ENCODE results near the gene HMGN4. TPM values are rescaled to one million over a fixed set of nuclear protein-coding genes. Genes with fewer than 3 reads are reported as not detected.
"Not testable (repeated sequence)": the region's sequence is repeated elsewhere in the genome, so short reads cannot be mapped to it uniquely, and the experiment has no call there.

The HMGN4 gene
- total and polyA plus RNA-seq, 5 donors, result 20.1 to 42.9 (median 35.4) TPM

DNA sequence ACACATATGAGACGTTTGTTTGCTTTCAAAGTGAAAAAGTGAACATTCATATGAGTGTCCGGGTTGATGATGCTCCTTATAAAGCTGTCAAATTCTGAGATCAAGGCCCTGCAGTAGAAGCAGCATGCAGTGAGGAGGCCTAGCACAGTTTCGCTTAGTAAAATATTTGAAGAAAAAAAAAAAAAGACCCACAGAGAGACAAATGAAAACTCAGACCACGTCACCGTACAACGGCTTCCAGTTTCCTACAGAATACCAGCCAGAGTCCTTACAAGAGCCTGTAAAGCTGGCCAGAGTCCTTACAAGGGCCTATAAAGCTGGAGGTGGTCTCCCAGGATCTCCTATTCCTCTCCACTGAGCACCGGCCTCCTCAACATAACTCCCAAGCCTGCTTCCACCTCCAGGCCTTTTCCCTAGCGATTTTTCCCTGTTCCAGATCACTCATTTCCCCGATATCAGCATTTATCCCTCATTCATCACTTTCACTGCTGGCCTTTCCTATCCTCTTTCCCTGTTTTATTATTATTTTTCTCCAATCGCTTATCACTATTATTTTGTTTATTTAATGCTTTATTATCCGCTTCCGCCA, 1.5 kb upstream of the HMGN4 start:
- intact Hi-C loops (cut with DNase I), result no loop called here
- ATAC-seq, result peak in 1 of 2 donors; percentile 2
- peak in 1 of 3 donors; percentile 47 for DNase-seq
- Histone ChIP-seq H3K9me3 (ENCODE audit: control insufficient read depth, low read length) (no peaks in the 10 kb centered on the region), H3K27me3 (ENCODE audit: control insufficient read depth, insufficient read depth) (no peaks in the 10 kb centered on the region), H3K4me3 (ENCODE audit: low read length) (peak overlapping the region; percentile 61), H3K4me1 (ENCODE audit: control insufficient read depth, insufficient read depth, low read length) (peaks cover 3% of the 10 kb centered on the region), H3K27ac (ENCODE audit: low read length) (peak overlapping the region; percentile 94)
- 8% methylated on average over 12 of the region's 12 CpGs for WGBS

DNA sequence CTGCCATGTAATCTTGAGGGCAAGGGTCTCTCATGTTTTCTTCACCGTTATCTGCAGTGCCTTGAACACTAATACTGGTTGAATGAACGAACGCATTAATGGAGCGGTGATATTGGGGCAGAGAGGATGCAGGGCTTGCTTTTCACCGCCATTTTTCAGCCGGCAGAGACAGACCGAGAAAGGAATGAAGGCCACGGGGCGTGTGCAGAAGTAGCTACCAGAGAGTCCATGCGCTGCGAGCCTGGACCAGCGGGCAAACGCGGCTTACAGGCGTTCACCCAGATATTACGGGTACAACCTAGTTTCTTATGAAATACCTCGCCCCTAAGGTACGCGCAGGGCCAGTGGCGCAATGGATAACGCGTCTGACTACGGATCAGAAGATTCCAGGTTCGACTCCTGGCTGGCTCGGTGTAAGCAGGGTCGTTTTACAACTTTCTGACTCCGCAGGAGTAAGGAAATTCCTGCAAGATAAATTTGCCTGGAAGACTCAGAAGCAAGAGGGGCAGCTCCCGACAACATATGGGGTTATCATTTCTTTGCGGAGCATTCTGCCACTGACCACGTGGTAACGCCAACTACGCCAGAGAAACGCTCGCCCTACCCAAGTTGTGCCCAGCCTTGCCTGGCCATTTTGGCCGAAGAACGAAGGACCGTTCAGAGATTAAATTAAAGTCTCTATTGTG, 863 bp upstream of the HMGN4 start:
- ATAC-seq (peak; percentile 83 to 86), DNase-seq (peak; percentile 90 to 94 (median 92))
- intact Hi-C loops (cut with DNase I), result no loop called here

DNA sequence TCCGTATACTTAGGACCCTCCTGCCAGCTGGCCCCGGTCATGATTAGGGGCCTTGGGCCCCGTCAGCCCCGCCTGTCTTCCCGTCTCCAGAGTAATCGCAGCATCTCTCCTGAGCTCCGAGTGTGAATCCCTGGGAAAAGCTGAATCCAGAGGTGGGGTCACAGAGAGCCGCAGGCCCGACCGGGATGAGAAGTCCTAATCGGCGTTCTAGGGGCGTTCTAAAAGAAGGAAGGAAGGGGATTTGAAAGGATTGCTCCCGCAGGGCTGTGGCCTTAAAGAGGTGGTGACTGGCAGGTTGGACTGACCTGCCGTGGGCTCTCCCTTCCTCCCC, 371 bp downstream of the HMGN4 start:
- intact Hi-C loops (cut with DNase I), result no loop called here
- no peaks in the 10 kb centered on the region for H3K9me3 ChIP-seq (ENCODE audit: control insufficient read depth, low read length)
- ATAC-seq, result no peak
- H3K27ac ChIP-seq (ENCODE audit: low read length), result peak overlapping the region; percentile 89
- 0% methylated on average over 15 of the region's 15 CpGs for WGBS
- H3K4me1 ChIP-seq (ENCODE audit: control insufficient read depth, insufficient read depth, low read length), result peaks cover 3% of the 10 kb centered on the region
- DNase-seq, result no peak
- H3K27me3 ChIP-seq (ENCODE audit: control insufficient read depth, insufficient read depth), result no peaks in the 10 kb centered on the region
- peak overlapping the region; percentile 61 for H3K4me3 ChIP-seq (ENCODE audit: low read length)

More for the DNA sequence above, 863 bp upstream of the HMGN4 start:
- Histone ChIP-seq H3K27ac (ENCODE audit: low read length) (peak overlapping the region; percentile 74), H3K4me1 (ENCODE audit: control insufficient read depth, insufficient read depth, low read length) (peaks cover 3% of the 10 kb centered on the region), H3K9me3 (ENCODE audit: control insufficient read depth, low read length) (no peaks in the 10 kb centered on the region), H3K27me3 (ENCODE audit: control insufficient read depth, insufficient read depth) (no peaks in the 10 kb centered on the region), H3K4me3 (ENCODE audit: low read length) (peak overlapping the region; percentile 61)
- under 1% methylated on average over 37 of the region's 37 CpGs for WGBS

DNA sequence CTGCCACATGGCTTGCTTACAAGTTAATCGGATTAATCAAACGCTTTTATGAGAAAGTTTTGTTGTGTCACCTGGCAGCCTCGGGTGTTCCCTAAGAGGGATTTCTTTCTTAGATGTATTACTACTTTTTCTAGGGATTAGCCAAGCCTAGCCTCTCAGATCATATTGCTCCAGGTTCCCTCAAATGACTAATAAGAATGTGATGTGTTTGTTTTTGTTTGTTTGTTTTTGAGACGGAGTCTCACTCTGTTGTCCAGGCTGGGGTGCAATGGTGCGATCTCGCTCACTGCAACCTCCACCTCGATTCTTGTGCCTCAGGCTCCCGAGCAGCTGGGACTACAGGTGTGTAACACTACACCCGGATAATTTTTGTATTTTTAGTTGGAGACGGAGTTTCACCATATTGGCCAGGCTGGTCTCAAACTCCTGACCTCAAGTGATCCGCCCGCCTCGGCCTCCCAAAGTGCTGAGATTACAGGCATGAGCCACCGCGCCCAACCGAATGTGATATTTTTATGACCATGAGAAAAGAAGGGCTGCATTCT, 977 bp downstream of the HMGN4 start:
- WGBS, result 76% methylated on average over 16 of the region's 16 CpGs
- intact Hi-C loops (cut with DNase I), result no loop called here

DNA sequence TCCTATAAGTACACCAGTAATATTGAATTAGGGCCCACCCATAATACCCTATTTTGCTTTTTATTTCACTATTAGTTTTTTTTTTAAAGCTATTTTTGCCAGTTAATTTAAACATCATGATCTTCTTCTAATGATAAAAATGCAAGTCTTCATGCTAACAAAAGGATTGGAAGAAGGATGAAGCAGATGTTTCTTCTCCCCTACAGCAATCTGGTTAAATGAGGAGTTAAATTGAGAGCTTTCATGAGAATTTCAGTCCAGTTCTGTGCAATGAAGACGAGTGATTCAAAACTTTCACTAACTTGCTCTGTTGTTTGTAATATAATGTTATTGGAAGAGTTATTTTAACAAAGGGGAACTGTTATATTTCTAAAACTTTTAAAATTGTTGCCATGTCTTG, 3.4 kb downstream of the HMGN4 start:
- H3K4me3 ChIP-seq (ENCODE audit: low read length), result no peak overlapping the region
- 55% methylated on average over 1 of the region's 1 CpG for WGBS
- ATAC-seq, result no peak

More for the DNA sequence above, 977 bp downstream of the HMGN4 start:
- Histone ChIP-seq H3K4me3 (ENCODE audit: low read length) (peak overlapping the region; percentile 61), H3K9me3 (ENCODE audit: control insufficient read depth, low read length) (no peaks in the 10 kb centered on the region), H3K27me3 (ENCODE audit: control insufficient read depth, insufficient read depth) (no peaks in the 10 kb centered on the region), H3K4me1 (ENCODE audit: control insufficient read depth, insufficient read depth, low read length) (peaks cover 3% of the 10 kb centered on the region), H3K27ac (ENCODE audit: low read length) (no peak overlapping the region)
- no peak for ATAC-seq
- no peak for DNase-seq

DNA sequence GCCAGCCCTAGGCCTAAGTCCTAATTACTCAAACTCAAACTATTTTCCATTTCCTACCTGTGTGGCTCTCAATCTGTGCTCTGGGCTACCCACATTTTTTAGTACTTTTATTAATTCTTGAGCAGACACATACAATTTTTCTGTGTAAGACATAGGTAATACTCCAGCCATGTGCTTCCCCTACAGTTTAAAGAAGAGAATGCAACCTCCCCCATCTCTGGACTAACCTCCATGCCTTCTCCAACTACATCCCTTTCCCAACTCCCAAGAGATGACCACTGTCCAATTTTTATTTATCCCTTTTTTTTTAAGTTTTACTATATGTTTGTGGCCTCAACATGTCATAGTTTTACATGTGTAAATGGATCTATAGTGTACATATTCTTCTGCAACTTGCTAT, 5.8 kb downstream of the HMGN4 start:
- Histone ChIP-seq H3K4me3 (ENCODE audit: low read length) (no peak overlapping the region), H3K27ac (ENCODE audit: low read length) (no peak overlapping the region), H3K27me3 (ENCODE audit: control insufficient read depth, insufficient read depth) (no peaks in the 10 kb centered on the region), H3K9me3 (ENCODE audit: control insufficient read depth, low read length) (no peaks in the 10 kb centered on the region), H3K4me1 (ENCODE audit: control insufficient read depth, insufficient read depth, low read length) (peaks cover 3% of the 10 kb centered on the region)
- ATAC-seq (no peak), DNase-seq (no peak)
- intact Hi-C loops (cut with DNase I), result no loop called here

More for the DNA sequence above, 3.4 kb downstream of the HMGN4 start:
- DNase-seq, result no peak
- no peaks in the 10 kb centered on the region for H3K9me3 ChIP-seq (ENCODE audit: control insufficient read depth, low read length)
- no peaks in the 10 kb centered on the region for H3K27me3 ChIP-seq (ENCODE audit: control insufficient read depth, insufficient read depth)
- peaks cover 3% of the 10 kb centered on the region for H3K4me1 ChIP-seq (ENCODE audit: control insufficient read depth, insufficient read depth, low read length)
- intact Hi-C loops (cut with DNase I), result no loop called here
- no peak overlapping the region for H3K27ac ChIP-seq (ENCODE audit: low read length)

DNA sequence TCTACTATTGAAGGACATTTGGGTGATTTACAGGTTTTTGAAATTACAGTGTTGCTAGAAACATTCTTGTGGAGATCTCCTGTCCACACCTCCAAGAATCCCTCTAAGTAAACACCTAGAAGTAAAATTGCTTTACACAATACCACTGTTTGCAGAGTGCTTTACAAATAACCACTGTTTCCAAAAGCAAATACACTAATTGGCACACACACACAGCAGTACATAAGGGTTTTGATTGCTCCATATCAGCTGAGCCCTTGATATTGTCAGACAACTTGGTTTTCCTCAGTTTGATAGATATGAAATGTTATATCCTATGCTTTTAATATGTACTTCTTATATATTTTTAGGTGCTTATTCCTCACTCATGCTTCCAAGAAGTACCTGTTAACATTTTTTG, 6.3 kb downstream of the HMGN4 start:
- Histone ChIP-seq H3K27ac (ENCODE audit: low read length) (no peak overlapping the region), H3K4me1 (ENCODE audit: control insufficient read depth, insufficient read depth, low read length) (no peaks in the 10 kb centered on the region), H3K27me3 (ENCODE audit: control insufficient read depth, insufficient read depth) (no peaks in the 10 kb centered on the region), H3K4me3 (ENCODE audit: low read length) (no peak overlapping the region), H3K9me3 (ENCODE audit: control insufficient read depth, low read length) (no peaks in the 10 kb centered on the region)
- intact Hi-C loops (cut with DNase I), result no loop called here
- ATAC-seq (no peak), DNase-seq (no peak)

DNA sequence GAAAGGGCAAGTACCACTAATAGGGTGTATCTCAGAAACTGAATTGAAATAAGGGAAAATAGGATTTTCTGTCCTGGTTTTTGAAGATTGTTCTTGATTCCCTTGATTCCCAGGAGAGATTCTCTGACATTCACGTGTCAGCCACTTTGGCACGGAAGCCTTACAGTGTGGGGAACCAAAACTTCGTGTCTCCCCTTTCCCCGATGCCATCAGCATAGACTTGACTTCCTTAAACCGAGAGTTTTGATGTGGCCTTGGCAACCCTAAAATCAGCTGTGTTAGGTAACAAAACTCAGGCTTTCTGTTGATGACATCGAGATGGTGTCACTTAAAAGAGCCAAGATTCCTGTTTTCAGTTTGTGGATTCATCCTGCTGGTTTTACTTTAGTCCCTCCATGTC, 7.5 kb downstream of the HMGN4 start:
- WGBS, result 83% methylated on average over 6 of the region's 6 CpGs
- H3K27ac ChIP-seq (ENCODE audit: low read length), result no peak overlapping the region
- DNase-seq, result no peak

DNA sequence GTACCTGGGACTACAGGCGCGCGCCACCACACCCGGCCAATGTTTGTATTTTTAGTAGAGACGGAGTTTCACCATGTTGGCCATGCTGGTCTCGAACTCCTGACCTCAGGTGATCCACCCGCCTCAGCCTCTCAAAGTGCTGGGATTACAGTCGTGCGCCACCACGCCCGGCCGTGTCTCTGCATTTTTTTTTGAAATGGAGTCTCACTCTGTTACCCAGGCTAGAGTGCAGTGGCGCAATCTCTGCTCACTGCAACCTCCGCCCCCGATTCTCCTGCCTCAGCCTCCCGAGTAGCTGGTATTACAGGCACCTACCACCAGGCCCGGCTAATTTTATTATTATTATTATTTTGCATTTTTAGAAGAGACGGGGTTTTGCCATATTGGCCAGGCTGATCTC, 9.2 kb downstream of the HMGN4 start:
- H3K4me1 ChIP-seq (ENCODE audit: control insufficient read depth, insufficient read depth, low read length); H3K27ac ChIP-seq (ENCODE audit: low read length); intact Hi-C loops (cut with DNase I); DNase-seq; H3K4me3 ChIP-seq (ENCODE audit: low read length); ATAC-seq; H3K27me3 ChIP-seq (ENCODE audit: control insufficient read depth, insufficient read depth); H3K9me3 ChIP-seq (ENCODE audit: control insufficient read depth, low read length): not testable (repeated sequence)
- 94% methylated on average over 18 of the region's 18 CpGs for WGBS

More for the DNA sequence above, 7.5 kb downstream of the HMGN4 start:
- Histone ChIP-seq H3K27me3 (ENCODE audit: control insufficient read depth, insufficient read depth) (no peaks in the 10 kb centered on the region), H3K4me3 (ENCODE audit: low read length) (no peak overlapping the region), H3K4me1 (ENCODE audit: control insufficient read depth, insufficient read depth, low read length) (no peaks in the 10 kb centered on the region), H3K9me3 (ENCODE audit: control insufficient read depth, low read length) (no peaks in the 10 kb centered on the region)
- ATAC-seq, result no peak
- intact Hi-C loops (cut with DNase I), result no loop called here

DNA sequence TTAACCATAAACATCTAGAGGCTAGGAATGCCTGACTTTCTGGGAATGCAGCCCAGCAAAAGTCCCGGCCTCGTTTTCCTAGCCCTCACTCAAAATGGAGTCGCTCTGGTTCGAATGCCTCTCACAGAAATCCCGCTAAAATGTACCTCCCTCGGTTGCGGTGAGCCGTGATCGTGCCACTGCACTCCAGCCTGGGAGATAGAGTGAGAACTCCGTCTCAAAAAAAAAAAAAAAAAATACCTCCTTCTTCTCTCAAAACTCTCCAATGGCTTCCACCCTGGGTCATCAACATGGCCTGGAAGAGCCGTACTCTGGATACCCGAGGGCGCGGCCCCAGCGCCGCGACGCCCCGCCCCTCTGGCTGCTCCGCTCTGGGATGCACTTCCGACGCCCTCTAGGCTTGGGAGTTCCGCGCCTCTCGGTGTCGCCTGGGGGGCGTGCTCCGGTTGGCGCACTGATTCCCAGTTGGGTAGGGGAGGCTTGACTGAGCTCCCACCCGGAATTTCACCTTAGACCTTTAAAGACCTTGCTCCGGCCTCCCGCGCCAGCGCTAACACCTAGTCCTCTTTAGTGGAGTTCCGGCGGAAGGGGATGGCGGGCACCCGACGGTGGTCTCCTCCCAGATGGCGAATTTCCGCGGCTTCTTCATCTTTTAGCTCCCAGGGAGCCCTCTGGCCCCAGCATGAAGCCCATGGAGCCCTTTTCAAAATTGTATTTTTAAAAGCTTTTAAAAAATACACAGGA, 12.3 kb downstream of the HMGN4 start:
- ATAC-seq, result peak; percentile 71 to 73
- WGBS, result 7% methylated on average over 42 of the region's 42 CpGs
- intact Hi-C loops (cut with DNase I), result loop anchor here in 1 of 4 donors (10.0 kb wide), 1 partner anchor 236 kb away; no protein-coding TSS in a partner anchor

DNA sequence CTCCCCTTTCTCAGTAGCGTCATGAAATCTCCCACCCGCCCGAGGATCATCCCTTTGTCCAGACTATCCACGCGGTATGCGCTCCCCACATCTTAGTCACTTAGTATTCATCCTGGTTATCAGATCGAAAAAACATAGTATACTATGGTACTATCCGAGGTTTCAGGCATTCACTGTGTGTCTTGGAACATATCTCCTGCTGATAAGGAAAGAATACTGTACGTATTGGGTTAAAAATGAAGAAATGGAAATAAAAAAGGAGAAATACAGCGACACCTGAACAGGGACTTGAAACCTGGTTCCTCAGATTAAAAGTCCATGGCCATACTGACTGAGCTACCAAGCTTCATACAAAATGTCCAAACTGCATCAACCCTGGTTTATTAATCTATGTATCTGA, 14.0 kb downstream of the HMGN4 start:
- Histone ChIP-seq H3K27ac (ENCODE audit: low read length) (no peak overlapping the region), H3K27me3 (ENCODE audit: control insufficient read depth, insufficient read depth) (no peaks in the 10 kb centered on the region), H3K4me3 (ENCODE audit: low read length) (no peak overlapping the region), H3K4me1 (ENCODE audit: control insufficient read depth, insufficient read depth, low read length) (no peaks in the 10 kb centered on the region), H3K9me3 (ENCODE audit: control insufficient read depth, low read length) (no peaks in the 10 kb centered on the region)
- 86% methylated on average over 10 of the region's 10 CpGs for WGBS
- intact Hi-C loops (cut with DNase I), result loop anchor here in 1 of 4 donors (10.0 kb wide), 1 partner anchor 237 kb away; no protein-coding TSS in a partner anchor
- DNase-seq (no peak), ATAC-seq (no peak)

More for the DNA sequence above, 12.3 kb downstream of the HMGN4 start:
- Histone ChIP-seq H3K9me3 (ENCODE audit: control insufficient read depth, low read length) (no peaks in the 10 kb centered on the region), H3K4me3 (ENCODE audit: low read length) (peak overlapping the region; percentile 49), H3K27me3 (ENCODE audit: control insufficient read depth, insufficient read depth) (no peaks in the 10 kb centered on the region), H3K27ac (ENCODE audit: low read length) (no peak overlapping the region), H3K4me1 (ENCODE audit: control insufficient read depth, insufficient read depth, low read length) (no peaks in the 10 kb centered on the region)
- peak; percentile 74 to 87 (median 85) for DNase-seq

Data from right cardiac atrium (tissue), 5 donors.